ENCODE results near the gene HOXB2.

HOXB2 gene

DNA sequence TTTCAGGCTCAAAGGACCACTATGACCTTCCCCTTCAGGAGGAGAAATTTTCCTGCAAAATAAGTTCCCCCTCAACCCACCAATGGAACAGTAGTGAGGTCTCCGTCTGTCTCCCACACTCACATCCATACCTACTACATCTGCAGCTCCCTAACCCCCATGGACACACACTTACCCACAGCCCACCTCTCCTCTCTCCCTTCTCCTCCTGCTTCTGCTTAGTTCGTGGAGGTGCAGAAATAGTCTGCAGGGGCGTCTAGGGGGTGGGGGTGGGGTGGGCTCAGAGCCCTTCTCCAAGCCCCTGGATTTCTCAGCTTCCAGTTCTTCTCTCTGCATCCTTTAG is 24.3 kb upstream of the HOXB2 start:
- H3K4me3 ChIP-seq (ENCODE audit: low read depth, low read length) = no peak overlapping the region
- TF ChIP-seq, protein P1, sequence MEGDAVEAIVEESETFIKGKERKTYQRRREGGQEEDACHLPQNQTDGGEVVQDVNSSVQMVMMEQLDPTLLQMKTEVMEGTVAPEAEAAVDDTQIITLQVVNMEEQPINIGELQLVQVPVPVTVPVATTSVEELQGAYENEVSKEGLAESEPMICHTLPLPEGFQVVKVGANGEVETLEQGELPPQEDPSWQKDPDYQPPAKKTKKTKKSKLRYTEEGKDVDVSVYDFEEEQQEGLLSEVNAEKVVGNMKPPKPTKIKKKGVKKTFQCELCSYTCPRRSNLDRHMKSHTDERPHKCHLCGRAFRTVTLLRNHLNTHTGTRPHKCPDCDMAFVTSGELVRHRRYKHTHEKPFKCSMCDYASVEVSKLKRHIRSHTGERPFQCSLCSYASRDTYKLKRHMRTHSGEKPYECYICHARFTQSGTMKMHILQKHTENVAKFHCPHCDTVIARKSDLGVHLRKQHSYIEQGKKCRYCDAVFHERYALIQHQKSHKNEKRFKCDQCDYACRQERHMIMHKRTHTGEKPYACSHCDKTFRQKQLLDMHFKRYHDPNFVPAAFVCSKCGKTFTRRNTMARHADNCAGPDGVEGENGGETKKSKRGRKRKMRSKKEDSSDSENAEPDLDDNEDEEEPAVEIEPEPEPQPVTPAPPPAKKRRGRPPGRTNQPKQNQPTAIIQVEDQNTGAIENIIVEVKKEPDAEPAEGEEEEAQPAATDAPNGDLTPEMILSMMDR (IDR thresholded peaks at IDR 0.05; ENCODE audit: low read depth, low read length, missing control alignments) = no peak
- no peak for DNase-seq (ENCODE audit: low read depth)

DNA sequence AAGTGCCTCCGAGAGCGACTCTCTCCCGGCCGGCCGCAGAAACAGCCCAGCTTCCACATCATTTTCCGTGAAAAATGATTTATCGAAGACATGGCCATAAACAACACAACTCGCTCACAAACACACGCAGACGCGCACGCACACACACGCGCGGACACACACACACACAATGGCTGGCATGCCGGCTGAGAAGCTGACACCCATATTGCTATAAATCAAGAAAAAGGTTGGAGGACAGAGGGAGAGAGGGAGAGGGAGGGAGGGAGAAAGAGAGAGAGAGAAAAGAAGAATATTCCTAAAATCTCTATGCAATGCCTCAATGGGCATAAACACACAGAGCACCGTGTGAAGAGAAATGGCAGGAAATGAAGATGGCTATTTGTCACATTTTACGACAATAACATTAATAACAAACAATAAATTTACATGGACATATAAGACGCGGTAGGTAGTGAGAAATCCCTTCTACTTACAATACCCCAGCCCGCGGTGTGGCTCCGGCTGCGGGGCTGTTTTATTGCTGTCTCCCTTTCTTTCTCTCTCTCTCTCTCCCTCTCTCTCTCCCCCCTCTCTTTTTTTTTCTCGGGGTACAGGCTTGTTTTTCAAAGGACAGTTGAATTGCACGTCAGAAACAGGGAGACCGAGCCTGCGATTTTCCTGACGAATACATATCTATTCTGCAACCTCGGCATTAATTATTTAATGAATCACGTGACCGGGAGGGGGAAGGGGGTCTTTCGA is 23.8 kb upstream of the HOXB2 start:
- TF ChIP-seq, protein P1 (IDR thresholded peaks at IDR 0.05; ENCODE audit: low read depth, low read length, missing control alignments) = no peak
- H3K4me3 ChIP-seq (ENCODE audit: low read depth, low read length) = no peak overlapping the region
- DNase-seq (ENCODE audit: low read depth) = no peak

DNA sequence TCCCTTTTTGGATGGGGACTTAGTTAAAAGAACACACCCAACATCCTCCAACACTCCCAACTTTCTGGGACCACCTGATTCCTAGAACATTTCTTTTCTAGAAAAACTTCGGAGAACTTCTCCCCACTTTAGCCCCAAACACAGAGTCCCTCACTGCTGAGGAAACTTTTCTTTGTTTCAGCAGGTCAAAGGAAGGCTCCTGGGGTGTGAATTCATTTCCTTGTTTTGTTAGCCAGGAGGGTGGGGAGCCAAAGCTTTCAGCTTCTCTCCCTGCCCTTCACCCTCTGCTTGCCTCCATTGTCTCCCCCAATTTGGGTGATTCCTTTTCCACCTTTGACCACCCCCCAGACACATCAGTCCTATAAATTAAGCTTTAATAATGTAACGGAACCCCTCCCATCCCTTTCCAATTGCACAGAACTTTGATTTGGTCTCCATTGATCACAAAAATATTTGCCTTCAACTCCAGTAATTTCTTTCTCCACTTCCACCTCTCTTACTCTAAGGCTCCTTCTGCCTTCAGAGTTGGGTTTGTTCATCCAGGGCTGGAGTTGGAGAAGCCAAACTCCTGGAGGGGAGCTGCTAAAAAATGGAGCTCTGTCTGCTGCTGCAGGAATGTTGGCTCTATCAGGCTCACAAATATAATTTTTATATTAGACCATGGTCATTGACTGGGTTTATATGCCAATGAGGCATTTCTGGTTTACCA is 22.9 kb upstream of the HOXB2 start:
- TF ChIP-seq, protein P1 (IDR thresholded peaks at IDR 0.05; ENCODE audit: low read depth, low read length, missing control alignments) = no peak
- DNase-seq (ENCODE audit: low read depth) = no peak

DNA sequence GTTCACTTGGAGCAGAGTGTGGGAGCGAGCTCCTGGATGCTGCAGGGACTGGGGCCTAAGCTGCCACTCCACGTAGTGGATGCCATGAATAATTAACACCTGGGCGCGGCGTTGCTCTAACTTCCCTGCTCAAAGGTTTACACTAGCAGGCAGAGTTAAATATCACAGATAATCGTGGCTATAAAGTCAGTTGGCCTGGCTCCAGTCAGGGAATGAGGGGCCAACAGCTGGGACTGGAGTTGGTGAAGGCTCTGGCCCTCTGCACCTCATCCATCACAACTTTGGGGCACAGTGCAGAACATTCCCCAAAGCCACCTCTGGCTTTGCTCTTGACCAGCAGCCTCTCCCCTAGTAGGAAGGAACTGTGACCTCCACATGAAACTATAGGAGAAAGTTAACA is 22.3 kb upstream of the HOXB2 start:
- DNase-seq (ENCODE audit: low read depth) = no peak
- no peak overlapping the region for H3K4me3 ChIP-seq (ENCODE audit: low read depth, low read length)
- TF ChIP-seq, protein P1 (IDR thresholded peaks at IDR 0.05; ENCODE audit: low read depth, low read length, missing control alignments) = no peak

More for the DNA sequence above, 22.9 kb upstream of the HOXB2 start:
- H3K4me3 ChIP-seq (ENCODE audit: low read depth, low read length) = no peak overlapping the region

DNA sequence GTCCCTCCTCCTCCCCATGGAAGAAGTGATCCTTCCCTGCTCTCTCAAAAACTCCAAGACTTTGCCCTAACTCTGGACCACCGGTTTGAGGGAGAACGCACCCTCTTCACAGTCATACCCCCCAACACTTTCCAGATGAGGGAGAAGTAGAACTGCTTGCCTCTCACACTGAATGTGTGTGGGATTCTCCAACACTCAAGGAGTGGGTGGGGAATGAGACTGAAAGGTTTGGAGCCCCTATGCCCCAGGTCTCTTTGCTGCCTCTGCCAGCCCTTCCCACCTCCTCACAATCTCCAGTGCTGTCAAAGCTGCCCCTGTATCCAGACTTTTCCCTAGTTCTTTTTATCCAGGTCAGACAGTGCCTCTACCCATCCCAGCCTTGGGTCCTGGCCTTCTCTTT is 21.8 kb upstream of the HOXB2 start:
- H3K4me3 ChIP-seq (ENCODE audit: low read depth, low read length) = no peak overlapping the region
- DNase-seq (ENCODE audit: low read depth) = no peak
- TF ChIP-seq, protein P1 (IDR thresholded peaks at IDR 0.05; ENCODE audit: low read depth, low read length, missing control alignments) = no peak

DNA sequence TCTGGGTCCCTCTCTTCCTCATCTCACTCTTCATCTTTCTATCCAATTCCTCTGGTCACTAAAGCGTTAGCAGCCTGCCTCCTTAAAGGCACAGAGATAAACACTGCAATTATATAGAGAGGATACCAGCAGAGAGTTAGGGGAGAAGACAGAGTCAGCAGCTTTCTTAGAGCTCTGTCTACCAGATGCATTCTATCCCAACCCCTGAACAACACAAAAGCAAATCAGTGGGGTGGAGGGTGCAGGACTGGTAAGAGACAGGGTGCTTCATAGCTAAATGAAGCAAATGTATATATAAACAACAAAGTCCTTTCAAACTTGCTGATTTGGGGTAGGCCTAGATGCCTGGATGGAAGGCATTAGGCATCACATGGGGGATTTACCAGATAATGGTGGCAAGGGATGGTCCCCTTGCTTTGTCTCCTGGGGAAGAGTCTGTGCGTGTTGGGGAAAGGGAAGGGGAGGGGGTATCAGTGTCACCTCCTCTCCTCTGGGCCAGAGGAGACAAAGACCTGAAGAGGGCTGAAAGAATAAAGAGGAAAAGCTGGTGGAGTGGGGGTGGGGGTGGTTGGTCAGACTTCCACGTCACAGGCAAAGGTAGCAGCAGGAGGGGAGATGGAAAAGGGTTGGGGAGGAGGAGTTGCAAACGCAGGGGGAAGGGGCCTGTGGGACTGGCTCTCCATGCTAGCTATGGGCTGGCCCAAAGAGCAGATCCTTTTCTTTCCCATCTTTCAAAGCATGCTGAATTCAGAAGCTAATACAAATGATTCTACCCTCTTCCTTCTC is 21.2 kb upstream of the HOXB2 start:
- H3K4me3 ChIP-seq (ENCODE audit: low read depth, low read length) = no peak overlapping the region
- TF ChIP-seq, protein P1 (IDR thresholded peaks at IDR 0.05; ENCODE audit: low read depth, low read length, missing control alignments) = no peak
- no peak for DNase-seq (ENCODE audit: low read depth)

Measured in GM12864 (cell line).